ENCODE results near the gene SCYGR3. TPM values are rescaled to one million over a fixed set of nuclear protein-coding genes. Genes with fewer than 3 reads are reported as not detected.

Gene SCYGR3
- total and polyA plus RNA-seq, 2 of the 13 experiments (the other 11 are each of a cell fraction or from before 2014, with no cell fraction given): not detected

DNA sequence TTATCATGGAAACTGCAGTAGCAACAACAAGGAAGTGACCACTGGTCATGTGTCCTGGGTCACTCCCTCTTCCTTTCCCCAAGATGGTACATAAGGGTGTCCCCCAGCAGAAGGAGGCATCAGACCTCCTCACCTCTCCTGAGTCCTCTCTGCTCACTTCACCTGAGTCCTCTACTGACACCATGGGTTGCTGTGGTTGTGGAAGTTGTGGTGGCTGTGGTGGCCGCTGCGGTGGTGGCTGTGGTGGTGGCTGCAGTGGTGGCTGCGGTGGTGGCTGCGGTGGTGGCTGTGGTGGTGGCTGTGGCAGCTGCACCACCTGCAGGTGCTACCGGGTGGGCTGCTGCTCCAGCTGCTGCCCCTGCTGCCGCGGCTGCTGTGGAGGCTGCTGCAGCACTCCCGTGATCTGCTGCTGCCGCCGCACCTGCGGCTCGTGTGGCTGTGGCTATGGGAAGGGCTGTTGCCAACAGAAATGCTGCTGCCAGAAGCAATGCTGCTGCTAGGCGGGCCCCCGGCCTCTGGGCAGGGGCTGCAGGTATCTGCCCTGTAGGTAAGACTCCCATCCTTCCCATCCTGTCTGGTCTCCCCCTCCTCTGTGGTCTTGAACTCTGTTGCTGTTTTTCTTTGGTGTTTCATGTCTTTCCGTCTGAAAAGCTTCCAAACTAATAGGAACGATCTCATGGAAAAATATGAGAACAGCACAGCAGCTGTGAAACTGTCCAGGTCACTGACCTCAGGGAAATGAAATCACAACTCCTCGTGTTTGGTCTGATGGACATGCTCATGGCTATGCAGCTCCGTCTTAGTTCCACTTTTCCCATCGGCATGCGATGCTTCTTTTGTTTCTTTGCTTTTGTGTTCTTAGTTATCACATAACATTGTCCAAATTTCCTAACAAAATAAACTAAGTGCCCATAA, 2.9 kb upstream of the SCYGR3 start, which contains the start of gene SCYGR4 (continued):
- no peak for TF ChIP-seq ZNF572 (CRISPR knock-in tag; IDR thresholded peaks at IDR 0.05)

DNA sequence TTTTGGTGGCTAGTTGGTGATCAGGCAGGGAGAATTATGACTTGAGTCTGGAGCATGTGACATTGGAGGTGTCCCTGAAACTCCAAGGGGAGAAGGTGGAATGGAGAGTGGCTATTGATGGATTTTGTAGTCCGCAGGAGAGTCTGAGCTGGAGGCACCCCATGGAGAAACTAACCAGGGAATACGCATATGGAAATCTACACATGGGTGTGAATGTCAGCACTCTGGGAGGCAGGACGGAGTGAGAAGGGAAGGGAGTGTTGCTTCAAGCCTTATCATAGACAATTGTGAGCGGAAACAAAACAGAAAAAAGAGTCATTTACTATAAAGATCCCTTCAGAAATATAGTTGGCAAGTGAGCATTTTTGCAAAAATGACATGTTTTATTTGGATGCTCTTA, 2.0 kb upstream of the SCYGR3 start:
- in situ Hi-C loops (cut with HindIII; ENCODE audit: extremely low pct_ligation_motif_present, low pct_unique_long_range_greater_than_20kb): no loop called here
- ATAC-seq (no peak), FAIRE-seq (no peak), DNase-seq (ENCODE audit: low spot score) (no peak)
- intact Hi-C loops (cut with micrococcal nuclease; ENCODE audit: unreplicated experiment): no loop called here
- H3K27ac ChIP-seq (ENCODE audit: extremely low read length, insufficient read depth, low read length): no peak overlapping the region
- no peaks in the 10 kb centered on the region for H4K20me1 ChIP-seq (ENCODE audit: insufficient read depth, low read length)
- H3K79me2 ChIP-seq (ENCODE audit: insufficient read depth, low read length): no peaks in the 10 kb centered on the region
- H3K9ac ChIP-seq (ENCODE audit: insufficient read depth, low read depth, low read length): no peak overlapping the region
- no peak overlapping the region for H3K4me3 ChIP-seq (replicated peaks in 1 of 3; ENCODE audit: insufficient read depth in 1 of 3, low read depth in 2 of 3, low read length in 3 of 3)
- no peak for TF ChIP-seq MTA1 (CRISPR knock-in tag; IDR thresholded peaks at IDR 0.05; ENCODE audit: borderline replicate concordance)
- no peak for TF ChIP-seq NKX3-1 (CRISPR knock-in tag; IDR thresholded peaks at IDR 0.05)
- no peak for TF ChIP-seq ZNF572 (CRISPR knock-in tag; IDR thresholded peaks at IDR 0.05)
- no peak for TF ChIP-seq PAX8 (CRISPR knock-in tag; IDR thresholded peaks at IDR 0.05; ENCODE audit: borderline replicate concordance)
- no peak for TF ChIP-seq ATF1 (CRISPR knock-in tag; IDR thresholded peaks at IDR 0.05)
- H3K36me3 ChIP-seq (replicated peaks in 1 of 2; ENCODE audit: control insufficient read depth in 1 of 2, insufficient read depth in 2 of 2, low read length in 2 of 2): no peaks in the 10 kb centered on the region
- no peak overlapping the region for H3K4me2 ChIP-seq (ENCODE audit: low read depth, low read length)
- BruUV-seq (replicated peaks): no TSS peak
- no peak overlapping the region for H2AFZ ChIP-seq (ENCODE audit: low read length)
- CTCF ChIA-PET (ENCODE audit: low intra/inter-chr PET ratio, low total read pairs): no interaction called here
- POLR2A ChIA-PET: no interaction called here
- WGBS (ENCODE audit: low lambda C conversion rate): 68% methylated on average over 4 of the region's 4 CpGs
- H3K4me1 ChIP-seq (ENCODE audit: insufficient read depth, low read length): peaks cover 33% of the 10 kb centered on the region
- no peaks in the 10 kb centered on the region; a peak in 2 of 5 replicates for H3K27me3 ChIP-seq (ENCODE audit: control insufficient read depth in 1 of 2, insufficient read depth in 2 of 2, low read length in 2 of 2)
- H3K9me3 ChIP-seq (ENCODE audit: low read length): no peaks in the 10 kb centered on the region

DNA sequence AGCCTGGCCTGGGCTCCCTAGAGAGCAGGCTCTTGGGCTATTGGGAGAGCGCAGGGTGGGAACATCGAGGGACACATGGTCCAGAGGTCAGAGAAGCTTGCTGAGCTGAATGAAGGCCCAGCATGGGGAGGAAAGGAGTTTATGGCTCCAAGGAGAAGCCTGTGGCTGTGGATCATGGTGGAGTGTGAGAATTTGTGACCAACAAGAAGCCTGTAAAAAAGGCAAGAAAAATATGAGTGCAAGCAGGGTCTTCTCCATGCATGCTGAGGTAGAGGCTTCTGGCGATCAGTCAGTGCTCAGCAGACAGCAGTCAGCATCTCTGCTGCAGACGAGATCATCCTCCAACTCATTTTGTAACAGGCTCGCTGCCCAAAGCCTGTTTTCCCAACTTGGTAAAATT, 1.3 kb upstream of the SCYGR3 start:
- Histone ChIP-seq H4K20me1 (ENCODE audit: insufficient read depth, low read length) (no peaks in the 10 kb centered on the region), H3K9me3 (ENCODE audit: low read length) (no peaks in the 10 kb centered on the region), H3K4me2 (ENCODE audit: low read depth, low read length) (peak overlapping the region; percentile 8; the same call in 1 of the 2 replicates), H3K4me1 (ENCODE audit: insufficient read depth, low read length) (peaks cover 33% of the 10 kb centered on the region), H3K9ac (ENCODE audit: insufficient read depth, low read depth, low read length) (no peak overlapping the region), H2AFZ (ENCODE audit: low read length) (no peak overlapping the region), H3K27me3 (ENCODE audit: control insufficient read depth in 1 of 2, insufficient read depth in 2 of 2, low read length in 2 of 2) (no peaks in the 10 kb centered on the region; a peak in 2 of 5 replicates), H3K27ac (ENCODE audit: extremely low read length, insufficient read depth, low read length) (no peak overlapping the region), H3K79me2 (ENCODE audit: insufficient read depth, low read length) (no peaks in the 10 kb centered on the region), H3K36me3 (replicated peaks in 1 of 2; ENCODE audit: control insufficient read depth in 1 of 2, insufficient read depth in 2 of 2, low read length in 2 of 2) (no peaks in the 10 kb centered on the region), H3K4me3 (replicated peaks in 1 of 3; ENCODE audit: insufficient read depth in 1 of 3, low read depth in 2 of 3, low read length in 3 of 3) (no peak overlapping the region)
- ATAC-seq (peak; percentile 34), DNase-seq (ENCODE audit: low spot score) (no peak), FAIRE-seq (no peak)
- 17% methylated on average over 5 of the region's 5 CpGs for WGBS (ENCODE audit: low lambda C conversion rate)
- no TSS peak for BruUV-seq (replicated peaks)
- CTCF ChIA-PET (ENCODE audit: low intra/inter-chr PET ratio, low total read pairs): no interaction called here
- in situ Hi-C loops (cut with HindIII; ENCODE audit: extremely low pct_ligation_motif_present, low pct_unique_long_range_greater_than_20kb): no loop called here
- intact Hi-C loops (cut with micrococcal nuclease; ENCODE audit: unreplicated experiment): no loop called here
- POLR2A ChIA-PET: no interaction called here
- TF ChIP-seq POLR2AphosphoS2 (IDR thresholded peaks at IDR 0.05; ENCODE audit: low read depth, low read length) (no peak), ZBTB42 (CRISPR knock-in tag; IDR thresholded peaks at IDR 0.05) (no peak), REL (CRISPR knock-in tag; conservative IDR thresholded peaks at IDR 0.05) (no peak), MBD4 (IDR thresholded peaks at IDR 0.05; ENCODE audit: borderline replicate concordance, low read length) (no peak), ZNF781 (CRISPR knock-in tag; IDR thresholded peaks at IDR 0.05; ENCODE audit: borderline replicate concordance, not compliant biosample characterization) (no peak), SUZ12 (IDR thresholded peaks at IDR 0.05; ENCODE audit: low read depth, low read length) (no peak), ZNF670 (CRISPR knock-in tag; IDR thresholded peaks at IDR 0.05; ENCODE audit: borderline replicate concordance) (no peak)
- TF ChIP-seq, protein P1, sequence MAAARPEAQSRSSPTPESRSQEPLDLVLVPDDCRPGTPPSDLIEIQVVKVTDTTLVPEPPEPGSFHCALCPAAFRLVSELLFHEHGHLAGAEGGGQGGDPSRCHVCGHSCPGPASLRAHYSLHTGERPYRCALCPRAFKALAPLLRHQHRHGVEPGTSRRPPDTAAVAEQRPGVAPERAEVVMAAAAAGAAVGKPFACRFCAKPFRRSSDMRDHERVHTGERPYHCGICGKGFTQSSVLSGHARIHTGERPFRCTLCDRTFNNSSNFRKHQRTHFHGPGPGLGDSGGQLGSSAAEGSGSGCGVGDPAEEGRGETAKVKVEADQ (CRISPR knock-in tag; IDR thresholded peaks at IDR 0.05; ENCODE audit: borderline replicate concordance): no peak
- TF ChIP-seq, protein P2, sequence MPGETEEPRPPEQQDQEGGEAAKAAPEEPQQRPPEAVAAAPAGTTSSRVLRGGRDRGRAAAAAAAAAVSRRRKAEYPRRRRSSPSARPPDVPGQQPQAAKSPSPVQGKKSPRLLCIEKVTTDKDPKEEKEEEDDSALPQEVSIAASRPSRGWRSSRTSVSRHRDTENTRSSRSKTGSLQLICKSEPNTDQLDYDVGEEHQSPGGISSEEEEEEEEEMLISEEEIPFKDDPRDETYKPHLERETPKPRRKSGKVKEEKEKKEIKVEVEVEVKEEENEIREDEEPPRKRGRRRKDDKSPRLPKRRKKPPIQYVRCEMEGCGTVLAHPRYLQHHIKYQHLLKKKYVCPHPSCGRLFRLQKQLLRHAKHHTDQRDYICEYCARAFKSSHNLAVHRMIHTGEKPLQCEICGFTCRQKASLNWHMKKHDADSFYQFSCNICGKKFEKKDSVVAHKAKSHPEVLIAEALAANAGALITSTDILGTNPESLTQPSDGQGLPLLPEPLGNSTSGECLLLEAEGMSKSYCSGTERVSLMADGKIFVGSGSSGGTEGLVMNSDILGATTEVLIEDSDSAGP (CRISPR knock-in tag; IDR thresholded peaks at IDR 0.05; ENCODE audit: borderline replicate concordance): no peak
